Lower leg skin (tissue), 3 donors: Measurements from ENCODE around the gene AKAP6.

ENCODE experiments used
- CTCF ChIP-seq, 3 donors: fragments of 450-650 bp; IDR thresholded peaks; one replicate each; pipeline ENCODE4 v1.5.1; 2016; ENCODE audit warnings: antibody characterized with exemption in 3 of 3, mild to moderate bottlenecking in 3 of 3, moderate library complexity in 2 of 3
- POLR2A ChIP-seq, 2 donors: fragments of 450-650 bp; IDR thresholded peaks; one replicate each; pipeline ENCODE4 v1.6.1; 2016 to 2017; ENCODE audit warnings: antibody characterized with exemption in 2 of 2, mild to moderate bottlenecking in 1 of 2, moderate library complexity in 1 of 2

- TF ChIP-seq CTCF (IDR thresholded peaks at IDR 0.05) (no peak), POLR2A (IDR thresholded peaks at IDR 0.05) (no peak)
Measured at GRCh38 chr14:32422440-32422839, 93.3 kb downstream of the AKAP6 start.
